Transverse colon (tissue), 3 donors: ENCODE data around the gene TPSAB1.

Source experiments
- EP300 ChIP-seq: sonication (generic); formaldehyde crosslinking; IDR thresholded peaks from one replicate; pipeline ENCODE4 v1.6.1; 2017; ENCODE audit warnings: antibody characterized with exemption, low read depth
- POLR2A ChIP-seq: fragments of 450-650 bp; IDR thresholded peaks from one replicate; pipeline ENCODE4 v1.6.1; 2016; ENCODE audit warnings: antibody characterized with exemption, mild to moderate bottlenecking, moderate library complexity
- TF ChIP-seq, protein P1 (sequence below), 5 experiments: fragments of 200-600 bp in 3 of 5; fragments of 450-650 bp in 2 of 5; sonication (generic) in 3 of 5; IDR thresholded peaks; 1 replicate in 2 of 5; 2 replicates in 3 of 5; pipeline ENCODE4 v1.5.1; 2016 to 2017; ENCODE audit warnings: antibody characterized with exemption in 5 of 5, inconsistent platforms in 3 of 5, mild to moderate bottlenecking in 2 of 5, moderate library complexity in 1 of 5

DNA sequence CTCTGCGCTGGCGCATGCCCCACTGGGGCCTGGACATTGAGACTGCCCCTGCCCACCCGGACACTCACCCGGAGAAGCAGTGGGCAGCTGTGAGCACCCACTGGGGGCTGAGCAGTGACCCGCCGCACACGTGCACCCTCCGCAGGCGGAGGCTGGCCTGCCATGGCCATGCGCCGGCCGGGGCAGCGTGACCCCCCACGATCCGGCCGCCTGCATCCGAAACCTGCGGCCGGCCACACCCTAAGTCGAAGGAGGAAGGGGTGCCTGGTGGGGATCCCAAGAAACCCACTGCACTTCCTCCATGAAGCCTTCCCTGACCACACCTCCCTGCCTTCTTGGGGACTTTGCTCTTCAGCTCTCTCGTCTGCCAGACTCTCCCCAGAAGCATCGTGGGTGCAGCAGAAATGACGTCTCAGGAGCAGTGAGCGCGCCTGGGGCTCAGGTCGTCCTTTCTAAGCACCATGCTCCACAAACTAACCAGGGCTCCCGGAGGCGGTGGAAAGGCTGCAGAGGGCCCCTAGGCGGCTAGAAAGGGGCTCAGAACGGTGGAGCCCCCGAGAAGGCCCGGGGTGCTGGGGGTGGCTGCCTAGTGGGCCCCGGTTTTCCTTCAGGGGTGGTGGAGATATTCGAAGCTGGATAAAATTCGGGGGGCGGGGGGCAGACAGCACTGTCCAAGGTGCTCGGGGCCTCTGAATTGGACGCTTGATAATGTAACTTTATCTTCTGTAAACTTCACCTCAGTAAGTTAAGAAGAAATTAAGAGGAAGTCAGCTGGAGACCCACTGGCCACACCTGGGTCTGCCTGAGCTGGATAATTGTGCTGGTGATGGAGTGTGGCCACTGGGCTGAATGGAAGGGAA, 16.9 kb upstream of the TPSAB1 start:
- TF ChIP-seq POLR2A, result no peak
- TF ChIP-seq, protein P1, sequence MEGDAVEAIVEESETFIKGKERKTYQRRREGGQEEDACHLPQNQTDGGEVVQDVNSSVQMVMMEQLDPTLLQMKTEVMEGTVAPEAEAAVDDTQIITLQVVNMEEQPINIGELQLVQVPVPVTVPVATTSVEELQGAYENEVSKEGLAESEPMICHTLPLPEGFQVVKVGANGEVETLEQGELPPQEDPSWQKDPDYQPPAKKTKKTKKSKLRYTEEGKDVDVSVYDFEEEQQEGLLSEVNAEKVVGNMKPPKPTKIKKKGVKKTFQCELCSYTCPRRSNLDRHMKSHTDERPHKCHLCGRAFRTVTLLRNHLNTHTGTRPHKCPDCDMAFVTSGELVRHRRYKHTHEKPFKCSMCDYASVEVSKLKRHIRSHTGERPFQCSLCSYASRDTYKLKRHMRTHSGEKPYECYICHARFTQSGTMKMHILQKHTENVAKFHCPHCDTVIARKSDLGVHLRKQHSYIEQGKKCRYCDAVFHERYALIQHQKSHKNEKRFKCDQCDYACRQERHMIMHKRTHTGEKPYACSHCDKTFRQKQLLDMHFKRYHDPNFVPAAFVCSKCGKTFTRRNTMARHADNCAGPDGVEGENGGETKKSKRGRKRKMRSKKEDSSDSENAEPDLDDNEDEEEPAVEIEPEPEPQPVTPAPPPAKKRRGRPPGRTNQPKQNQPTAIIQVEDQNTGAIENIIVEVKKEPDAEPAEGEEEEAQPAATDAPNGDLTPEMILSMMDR (IDR thresholded peaks at IDR 0.05), result no peak
- no peak for TF ChIP-seq EP300
